Neural cell (in vitro differentiated cells): ENCODE results near the gene HAPLN2.

Source experiments
- CTCF ChIP-seq: fragments of 450-650 bp; IDR thresholded peaks from 2 replicates; pipeline ENCODE4 v1.5.1; 2014; ENCODE audit warnings: antibody characterized with exemption, mild to moderate bottlenecking, moderate library complexity; ENCODE audit not compliant: poor library complexity, severe bottlenecking
- EP300 ChIP-seq: fragments of 450-650 bp; conservative IDR thresholded peaks from 2 replicates; pipeline ENCODE4 v1.6.1; 2014; ENCODE audit warnings: antibody characterized with exemption, mild to moderate bottlenecking, moderate library complexity; ENCODE audit not compliant: poor library complexity, severe bottlenecking
- EZH2 ChIP-seq: fragments of 200-600, 300-800 bp; shearing (Covaris generic), sonication (generic); IDR thresholded peaks from 2 replicates; pipeline ENCODE4 v1.6.1; 2014; ENCODE audit warnings: antibody characterized with exemption, low read length, borderline replicate concordance, mild to moderate bottlenecking; ENCODE audit not compliant: insufficient read depth, poor library complexity, severe bottlenecking
- MXI1 ChIP-seq: fragments of 450-650 bp; conservative IDR thresholded peaks from 2 replicates; pipeline ENCODE4 v1.6.1; 2014; ENCODE audit warnings: antibody characterized with exemption, mild to moderate bottlenecking; ENCODE audit not compliant: poor library complexity, severe bottlenecking
- POLR2AphosphoS5 ChIP-seq: IDR thresholded peaks from 2 replicates; pipeline ENCODE4 v1.6.1; 2012
- RAD21 ChIP-seq: fragments of 450-650 bp; conservative IDR thresholded peaks from 2 replicates; pipeline ENCODE4 v1.6.1; 2014; ENCODE audit warnings: antibody characterized with exemption, mild to moderate bottlenecking, moderate library complexity
- REST ChIP-seq: IDR thresholded peaks from 2 replicates; pipeline ENCODE4 v1.6.1; 2012; ENCODE audit warnings: borderline replicate concordance
- TAF1 ChIP-seq: IDR thresholded peaks from 2 replicates; pipeline ENCODE4 v1.6.1; 2012; ENCODE audit warnings: low read depth

- TF ChIP-seq CTCF: no peak
- TF ChIP-seq EZH2: no peak
- TF ChIP-seq REST: no peak
- no peak for TF ChIP-seq RAD21
- TF ChIP-seq TAF1: no peak
- TF ChIP-seq POLR2AphosphoS5: no peak
- no peak for TF ChIP-seq MXI1
- TF ChIP-seq EP300: no peak
Measured at GRCh38 chr1:156645056-156645455, 25.8 kb downstream of the HAPLN2 start.
